Measurements from ENCODE around the gene TMEM40.

TMEM40 gene

GRCh38 chr3:12759693-12760565 is 870 bp upstream of the TMEM40 start:
- H3K27me3 ChIP-seq (ENCODE audit: control insufficient read depth in 3 of 3, insufficient read depth in 3 of 3, low read depth in 1 of 3, low read length in 3 of 3) = peaks cover 0 to 6% (median 0%) of the 10 kb centered on the region in 3 experiments
- no peak overlapping the region for H3K4me3 ChIP-seq (ENCODE audit: low read length in 2 of 2)
- H3K18ac ChIP-seq (ENCODE audit: low read length) = peak overlapping the region; percentile 27
- no peak overlapping the region for H2BK5ac ChIP-seq (ENCODE audit: low read length)
- DNase-seq (ENCODE audit: low spot score) = no peak
- H2BK15ac ChIP-seq (ENCODE audit: low read length) = no peak overlapping the region
- H4K8ac ChIP-seq (ENCODE audit: low read depth, low read length) = no peak overlapping the region
- WGBS, 2 donors (ENCODE audit: extremely low coverage in 2 of 2, insufficient read length in 2 of 2, insufficient replicate concordance in 1 of 2) = no CpG with 5 or more reads among the region's 8 CpGs
- H3K4me1 ChIP-seq (ENCODE audit: control insufficient read depth in 2 of 2, insufficient read depth in 1 of 2, low read depth in 1 of 2, low read length in 2 of 2) = peaks cover 0 to 3% of the 10 kb centered on the region in 2 donors
- H2AK5ac ChIP-seq (ENCODE audit: low read depth, low read length) = no peak overlapping the region
- no peaks in the 10 kb centered on the region for H3K36me3 ChIP-seq (replicated peaks in 1 of 2; ENCODE audit: control insufficient read depth in 2 of 2, insufficient read depth in 2 of 2, low read length in 2 of 2)
- no peak overlapping the region for H3K27ac ChIP-seq (replicated peaks; ENCODE audit: low read length)
- peak overlapping the region; percentile 36 for H3K9ac ChIP-seq (ENCODE audit: low read depth, low read length, poor library complexity)
- peak overlapping the region; percentile 42 for H2AFZ ChIP-seq (ENCODE audit: low read length)
- H3K23ac ChIP-seq (ENCODE audit: low read depth, low read length, poor library complexity) = no peak overlapping the region
- H3K79me1 ChIP-seq (ENCODE audit: low read depth, low read length) = no peaks in the 10 kb centered on the region
- no peaks in the 10 kb centered on the region for H3K9me3 ChIP-seq (replicated peaks in 1 of 2; ENCODE audit: control insufficient read depth in 2 of 2, insufficient read depth in 1 of 2, low read depth in 1 of 2, low read length in 2 of 2)
- no peak overlapping the region for H2BK120ac ChIP-seq (ENCODE audit: low read depth, low read length)
- H3K4me2 ChIP-seq (ENCODE audit: insufficient read depth, low read length, poor library complexity, severe bottlenecking) = no peak overlapping the region
- peak overlapping the region; percentile 79 for H3K14ac ChIP-seq (ENCODE audit: low read length)
- no peak overlapping the region for H2BK12ac ChIP-seq (ENCODE audit: low read length)
- no peak overlapping the region for H3K4ac ChIP-seq (ENCODE audit: low read length)
- H4K91ac ChIP-seq (ENCODE audit: low read depth, low read length, poor library complexity) = no peak overlapping the region

GRCh38 chr3:12758025-12758781 is 856 bp downstream of the TMEM40 start:
- H3K4me2 ChIP-seq (ENCODE audit: insufficient read depth, low read length, poor library complexity, severe bottlenecking) = no peak overlapping the region
- peak overlapping the region; percentile 7 for H3K18ac ChIP-seq (ENCODE audit: low read length)
- H3K4ac ChIP-seq (ENCODE audit: low read length) = no peak overlapping the region
- DNase-seq (ENCODE audit: low spot score) = no peak
- no peak overlapping the region for H3K27ac ChIP-seq (replicated peaks; ENCODE audit: low read length)
- peak overlapping the region; percentile 22 for H2AK5ac ChIP-seq (ENCODE audit: low read depth, low read length)
- peak overlapping the region in 1 of 2 donors; percentile 41 for H3K4me3 ChIP-seq (ENCODE audit: low read length in 2 of 2)
- no peak overlapping the region for H3K14ac ChIP-seq (ENCODE audit: low read length)
- H3K4me1 ChIP-seq (ENCODE audit: control insufficient read depth in 2 of 2, insufficient read depth in 1 of 2, low read depth in 1 of 2, low read length in 2 of 2) = peaks cover 0 to under 1% of the 10 kb centered on the region in 2 donors
- H2BK120ac ChIP-seq (ENCODE audit: low read depth, low read length) = no peak overlapping the region
- peak overlapping the region; percentile 62 for H2AFZ ChIP-seq (ENCODE audit: low read length)
- H3K9ac ChIP-seq (ENCODE audit: low read depth, low read length, poor library complexity) = peak overlapping the region; percentile 39
- H2BK12ac ChIP-seq (ENCODE audit: low read length) = no peak overlapping the region
- peak overlapping the region; percentile 52 for H4K8ac ChIP-seq (ENCODE audit: low read depth, low read length)
- H3K23ac ChIP-seq (ENCODE audit: low read depth, low read length, poor library complexity) = no peak overlapping the region
- no CpG with 5 or more reads among the region's 5 CpGs for WGBS, 2 donors (ENCODE audit: extremely low coverage in 2 of 2, insufficient read length in 2 of 2, insufficient replicate concordance in 1 of 2)
- no peak overlapping the region for H4K91ac ChIP-seq (ENCODE audit: low read depth, low read length, poor library complexity)
- H2BK5ac ChIP-seq (ENCODE audit: low read length) = no peak overlapping the region
- H3K27me3 ChIP-seq (ENCODE audit: control insufficient read depth in 3 of 3, insufficient read depth in 3 of 3, low read depth in 1 of 3, low read length in 3 of 3) = peaks cover 0 to 6% (median 0%) of the 10 kb centered on the region in 3 experiments
- H3K36me3 ChIP-seq (replicated peaks in 1 of 2; ENCODE audit: control insufficient read depth in 2 of 2, insufficient read depth in 2 of 2, low read length in 2 of 2) = no peaks in the 10 kb centered on the region
- H3K79me1 ChIP-seq (ENCODE audit: low read depth, low read length) = no peaks in the 10 kb centered on the region
- no peaks in the 10 kb centered on the region for H3K9me3 ChIP-seq (replicated peaks in 1 of 2; ENCODE audit: control insufficient read depth in 2 of 2, insufficient read depth in 1 of 2, low read depth in 1 of 2, low read length in 2 of 2)
- peak overlapping the region; percentile 75 for H2BK15ac ChIP-seq (ENCODE audit: low read length)

- Histone ChIP-seq H3K36me3 (replicated peaks in 1 of 2; ENCODE audit: control insufficient read depth in 2 of 2, insufficient read depth in 2 of 2, low read length in 2 of 2) (no peaks in the 10 kb centered on the region), H3K4ac (ENCODE audit: low read length) (no peak overlapping the region), H2BK120ac (ENCODE audit: low read depth, low read length) (no peak overlapping the region), H3K23ac (ENCODE audit: low read depth, low read length, poor library complexity) (no peak overlapping the region), H2AFZ (ENCODE audit: low read length) (no peak overlapping the region), H2BK12ac (ENCODE audit: low read length) (no peak overlapping the region), H4K91ac (ENCODE audit: low read depth, low read length, poor library complexity) (no peak overlapping the region), H2AK5ac (ENCODE audit: low read depth, low read length) (no peak overlapping the region), H3K4me2 (ENCODE audit: insufficient read depth, low read length, poor library complexity, severe bottlenecking) (no peak overlapping the region), H4K8ac (ENCODE audit: low read depth, low read length) (no peak overlapping the region), H3K79me1 (ENCODE audit: low read depth, low read length) (no peaks in the 10 kb centered on the region), H2BK15ac (ENCODE audit: low read length) (no peak overlapping the region), H3K27ac (replicated peaks; ENCODE audit: low read length) (no peak overlapping the region), H3K14ac (ENCODE audit: low read length) (no peak overlapping the region), H3K18ac (ENCODE audit: low read length) (no peak overlapping the region), H3K9ac (ENCODE audit: low read depth, low read length, poor library complexity) (no peak overlapping the region), H2BK5ac (ENCODE audit: low read length) (no peak overlapping the region), H3K27me3 (ENCODE audit: control insufficient read depth in 3 of 3, insufficient read depth in 3 of 3, low read depth in 1 of 3, low read length in 3 of 3) (peaks cover 0 to 6% (median 0%) of the 10 kb centered on the region in 3 experiments), H3K4me1 (ENCODE audit: control insufficient read depth in 2 of 2, insufficient read depth in 1 of 2, low read depth in 1 of 2, low read length in 2 of 2) (no peaks in the 10 kb centered on the region), H3K4me3 (ENCODE audit: low read length in 2 of 2) (no peak overlapping the region), H3K9me3 (replicated peaks in 1 of 2; ENCODE audit: control insufficient read depth in 2 of 2, insufficient read depth in 1 of 2, low read depth in 1 of 2, low read length in 2 of 2) (no peaks in the 10 kb centered on the region)
- DNase-seq (ENCODE audit: low spot score) = no peak
- WGBS, 2 donors (ENCODE audit: extremely low coverage in 2 of 2, insufficient read length in 2 of 2, insufficient replicate concordance in 1 of 2) = no CpG with 5 or more reads among the region's 3 CpGs
These were observed 2.4 kb downstream of the TMEM40 start for GRCh38 chr3:12756635-12757034.

- H3K18ac ChIP-seq (ENCODE audit: low read length) = no peak overlapping the region
- no peak overlapping the region for H3K4ac ChIP-seq (ENCODE audit: low read length)
- H3K14ac ChIP-seq (ENCODE audit: low read length) = no peak overlapping the region
- H2BK12ac ChIP-seq (ENCODE audit: low read length) = no peak overlapping the region
- no peak overlapping the region for H2BK120ac ChIP-seq (ENCODE audit: low read depth, low read length)
- 100% methylated on average over 1 of the region's 4 CpGs; no CpG with 5 or more reads in 1 of the 2 donors for WGBS, 2 donors (ENCODE audit: extremely low coverage in 2 of 2, insufficient read length in 2 of 2, insufficient replicate concordance in 1 of 2)
- no peak overlapping the region for H3K27ac ChIP-seq (replicated peaks; ENCODE audit: low read length)
- H3K36me3 ChIP-seq (replicated peaks in 1 of 2; ENCODE audit: control insufficient read depth in 2 of 2, insufficient read depth in 2 of 2, low read length in 2 of 2) = no peaks in the 10 kb centered on the region
- H4K8ac ChIP-seq (ENCODE audit: low read depth, low read length) = no peak overlapping the region
- no peaks in the 10 kb centered on the region for H3K79me1 ChIP-seq (ENCODE audit: low read depth, low read length)
- H3K4me2 ChIP-seq (ENCODE audit: insufficient read depth, low read length, poor library complexity, severe bottlenecking) = no peak overlapping the region
- H3K4me1 ChIP-seq (ENCODE audit: control insufficient read depth in 2 of 2, insufficient read depth in 1 of 2, low read depth in 1 of 2, low read length in 2 of 2) = no peaks in the 10 kb centered on the region
- no peak overlapping the region for H2AFZ ChIP-seq (ENCODE audit: low read length)
- no peak overlapping the region for H3K4me3 ChIP-seq (ENCODE audit: low read length in 2 of 2)
- H4K91ac ChIP-seq (ENCODE audit: low read depth, low read length, poor library complexity) = no peak overlapping the region
- DNase-seq (ENCODE audit: low spot score) = no peak
- H3K27me3 ChIP-seq (ENCODE audit: control insufficient read depth in 3 of 3, insufficient read depth in 3 of 3, low read depth in 1 of 3, low read length in 3 of 3) = peaks cover 0 to 6% (median 0%) of the 10 kb centered on the region in 3 experiments
- no peak overlapping the region for H3K23ac ChIP-seq (ENCODE audit: low read depth, low read length, poor library complexity)
- no peaks in the 10 kb centered on the region for H3K9me3 ChIP-seq (replicated peaks in 1 of 2; ENCODE audit: control insufficient read depth in 2 of 2, insufficient read depth in 1 of 2, low read depth in 1 of 2, low read length in 2 of 2)
- H2AK5ac ChIP-seq (ENCODE audit: low read depth, low read length) = no peak overlapping the region
- no peak overlapping the region for H3K9ac ChIP-seq (ENCODE audit: low read depth, low read length, poor library complexity)
- no peak overlapping the region for H2BK5ac ChIP-seq (ENCODE audit: low read length)
- H2BK15ac ChIP-seq (ENCODE audit: low read length) = no peak overlapping the region
These were observed 2.9 kb downstream of the TMEM40 start for GRCh38 chr3:12756175-12756574.
